GM21360 (cell line): ENCODE results near the gene PRMT3.
"Not testable (repeated sequence)": the region's sequence is repeated elsewhere in the genome, so short reads cannot be mapped to it uniquely, and the experiment has no call there.

ENCODE experiments used
- ATAC-seq: cut with Tn5 transposase; IDR thresholded peaks from one replicate; pipeline ENCODE4 v1.9.1; 2021; ENCODE audit warnings: mild to moderate bottlenecking, moderate library complexity; ENCODE audit not compliant: unreplicated experiment

Gene PRMT3

DNA sequence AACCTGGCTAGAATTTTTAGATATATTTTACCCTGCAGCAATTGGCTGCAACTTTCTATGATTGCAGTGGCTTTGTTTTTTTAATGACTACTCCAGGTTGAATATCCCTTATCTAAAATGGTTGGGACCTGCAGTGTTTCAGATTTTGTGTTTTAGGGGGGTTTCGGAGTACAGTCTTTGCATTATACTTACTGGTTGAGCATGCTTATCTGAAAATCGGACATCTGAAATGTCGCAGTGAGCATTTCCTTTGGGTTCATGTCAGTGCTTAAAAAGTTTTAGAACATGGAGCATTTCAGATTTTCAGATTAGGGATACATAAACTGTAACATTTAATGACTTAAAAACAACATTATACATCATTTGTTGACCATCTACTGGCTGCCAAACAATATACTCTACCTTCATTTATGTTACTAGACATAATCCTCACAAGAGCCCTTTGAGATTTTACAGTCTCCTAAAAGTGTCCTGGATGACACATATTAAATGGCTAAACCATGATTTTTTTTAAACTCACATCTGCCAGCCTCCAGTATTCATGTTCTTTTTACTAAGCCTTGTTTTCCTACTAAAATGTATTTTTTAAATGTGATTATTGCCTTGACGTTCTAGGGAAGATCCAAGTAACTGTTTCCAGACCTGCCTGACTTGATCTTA is 66.3 kb downstream of the PRMT3 start:
- no peak for ATAC-seq

DNA sequence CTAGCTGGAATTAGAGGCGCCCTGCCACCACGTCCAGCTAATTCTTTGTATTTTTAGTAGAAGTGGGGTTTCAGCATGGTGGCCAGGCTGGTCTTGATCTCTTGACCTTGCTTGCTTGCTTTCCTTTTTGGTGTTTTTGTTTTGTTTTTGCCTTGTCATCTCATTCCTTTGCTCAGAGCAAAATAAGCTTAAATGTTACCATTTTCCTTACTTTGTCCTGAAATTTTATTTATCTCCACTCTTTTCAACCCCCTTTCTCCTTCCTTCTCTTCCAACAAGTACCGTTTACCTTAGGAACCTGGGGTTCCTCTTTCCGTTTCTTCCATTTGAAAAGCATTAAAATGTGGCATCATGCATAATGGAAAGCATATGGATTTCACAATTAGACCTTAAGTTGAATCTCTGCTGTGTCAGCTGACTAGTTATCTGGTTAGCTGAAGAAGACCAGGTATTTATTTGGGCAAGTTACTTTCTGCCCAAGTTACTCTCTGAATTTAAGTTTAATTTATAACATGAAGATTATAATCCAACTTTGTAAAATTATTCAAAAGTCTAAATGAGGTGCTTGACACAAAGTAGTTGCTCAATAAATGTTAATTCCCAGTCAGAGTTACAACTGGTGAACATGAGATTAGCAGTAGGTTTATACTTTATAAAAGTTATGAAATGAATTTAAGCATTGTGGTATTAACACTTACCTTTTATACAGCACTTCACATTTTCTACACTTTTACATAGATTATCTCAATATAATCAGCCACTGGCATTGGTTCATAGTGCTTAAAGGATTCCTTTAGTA is 69.7 kb downstream of the PRMT3 start:
- ATAC-seq: no peak

DNA sequence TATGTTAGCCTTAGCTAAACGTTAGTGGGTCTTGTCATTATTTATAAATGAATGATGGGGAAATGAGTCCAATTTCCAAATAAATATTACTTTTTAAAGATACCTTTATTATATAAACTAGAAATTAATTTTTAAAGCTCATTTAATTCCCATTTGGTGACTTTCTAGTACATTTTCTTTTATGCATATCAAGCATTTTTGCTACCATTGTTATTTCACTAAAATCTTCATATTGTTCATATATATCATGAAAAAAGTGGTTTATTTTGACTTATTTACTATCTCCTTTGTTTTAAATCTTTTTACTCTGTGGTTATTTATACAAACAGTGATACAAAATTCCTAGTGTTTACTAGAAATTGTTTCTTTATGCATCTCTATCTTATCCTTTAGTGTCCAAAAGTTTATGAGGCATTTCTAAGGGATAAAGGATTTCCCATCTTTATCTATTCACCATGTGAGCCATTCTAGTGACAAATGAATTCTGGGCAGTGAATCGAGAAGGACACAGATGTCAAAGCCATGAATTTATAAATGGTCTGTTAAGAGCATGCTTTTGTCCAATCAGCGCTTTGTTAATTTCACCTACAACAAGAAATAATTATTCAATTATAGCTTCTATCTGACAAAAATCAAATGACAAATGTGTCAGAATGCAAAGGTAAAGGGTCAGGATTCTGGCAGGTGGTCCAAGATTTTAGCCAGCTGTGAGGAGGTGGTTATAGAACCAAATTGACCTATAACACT is 70.6 kb downstream of the PRMT3 start:
- no peak for ATAC-seq

DNA sequence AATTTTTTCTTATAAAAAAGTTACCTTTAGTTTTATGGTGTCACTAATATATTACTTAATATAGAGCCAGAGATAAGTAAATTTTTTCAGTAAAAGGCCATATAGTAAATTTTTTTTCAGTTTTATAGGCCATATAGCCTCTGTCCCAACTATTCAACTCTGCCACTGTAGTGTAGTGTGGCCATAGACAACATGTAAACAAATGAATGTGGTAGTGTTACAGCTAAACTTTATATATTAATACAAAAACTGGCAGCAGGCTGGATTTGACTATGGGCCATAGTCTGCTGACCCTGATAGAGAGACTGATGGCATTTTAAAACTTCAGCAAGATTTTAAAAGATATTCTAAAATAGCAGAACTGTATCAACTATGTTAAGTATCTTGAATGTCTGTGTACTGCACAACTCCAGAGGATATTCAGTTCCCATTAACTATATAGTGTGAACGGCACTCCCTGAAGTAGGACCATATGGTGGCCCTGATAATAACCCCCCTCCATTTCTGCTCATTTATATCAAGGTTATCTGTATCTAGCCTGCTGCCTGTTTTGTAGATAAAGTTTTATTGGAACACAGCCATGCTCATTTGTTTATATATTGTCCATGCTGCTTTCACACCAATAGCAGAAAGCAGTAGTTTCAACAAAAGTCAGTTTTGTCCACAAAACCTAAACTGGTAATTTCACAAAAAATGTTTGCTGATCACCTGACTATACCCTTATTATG is 71.6 kb downstream of the PRMT3 start:
- no peak for ATAC-seq

DNA sequence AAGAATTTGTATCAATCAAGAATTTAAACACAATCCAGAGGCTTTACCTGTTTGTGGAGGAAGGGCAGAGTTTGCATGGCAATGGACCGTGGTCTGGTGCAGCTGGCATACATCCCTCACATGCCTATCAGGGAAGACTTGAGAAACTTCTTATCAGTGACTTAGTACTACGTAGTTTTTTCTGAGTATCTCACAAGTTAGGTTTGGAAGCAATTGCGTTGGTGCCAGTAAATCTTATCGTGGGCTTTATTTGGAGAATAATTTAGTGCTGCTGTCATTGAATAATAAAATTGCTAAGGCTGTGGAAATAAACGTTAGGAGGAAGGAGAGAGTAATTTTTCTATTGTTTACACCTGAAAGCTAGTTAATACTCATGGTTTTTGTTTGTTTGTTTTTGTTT is 72.3 kb downstream of the PRMT3 start:
- ATAC-seq: no peak

DNA sequence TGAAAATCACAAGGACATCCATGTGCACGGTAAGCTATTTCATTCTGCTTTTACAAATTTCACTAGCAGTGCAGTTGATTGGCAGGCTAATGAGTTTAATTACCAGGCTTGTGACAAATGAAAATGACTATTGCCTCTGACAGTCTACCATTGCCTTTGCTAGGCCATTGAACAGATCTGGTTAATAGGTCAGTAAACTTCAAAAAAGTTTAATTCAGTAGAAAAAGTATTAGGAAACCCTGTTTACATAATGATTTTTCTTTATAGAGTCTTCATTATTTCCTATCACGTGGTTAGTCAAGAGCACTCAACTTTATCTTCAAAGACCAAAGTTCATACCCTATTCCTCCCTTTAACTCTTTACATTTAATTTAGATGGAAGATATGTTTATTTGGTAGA is 77.0 kb downstream of the PRMT3 start:
- ATAC-seq: no peak

DNA sequence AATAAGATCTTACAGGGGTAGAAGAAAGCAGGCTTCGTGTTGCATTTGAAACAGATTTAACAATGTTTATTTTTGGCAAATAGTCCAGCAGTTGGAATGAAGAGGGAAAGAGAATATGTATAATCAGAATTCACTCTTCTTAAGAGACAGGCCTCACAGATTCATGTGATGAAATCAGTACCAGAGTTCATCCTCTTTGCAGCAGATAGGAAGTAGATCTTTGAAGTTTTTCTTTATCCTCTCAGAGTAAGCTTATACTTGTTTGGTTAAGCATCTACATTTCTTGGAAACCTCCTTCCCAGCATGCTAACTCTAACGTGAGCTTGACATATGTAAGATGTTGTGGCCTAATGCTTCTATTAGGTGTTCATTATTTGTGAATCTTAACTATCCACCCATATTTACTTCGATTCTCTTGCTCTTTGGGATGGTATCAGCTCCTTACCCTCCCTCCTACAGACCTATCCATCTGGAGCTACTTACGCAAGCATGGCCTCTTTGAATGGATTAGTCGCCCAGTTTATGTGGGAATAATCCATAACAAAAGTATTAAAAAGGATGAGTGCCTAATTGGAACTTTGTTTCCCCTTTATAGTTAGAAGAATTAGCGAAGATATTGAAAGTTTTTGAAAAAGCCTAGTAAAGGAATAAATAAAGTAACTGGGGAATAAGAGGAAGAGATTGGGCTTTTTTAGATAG is 80.1 kb downstream of the PRMT3 start:
- ATAC-seq: no peak

DNA sequence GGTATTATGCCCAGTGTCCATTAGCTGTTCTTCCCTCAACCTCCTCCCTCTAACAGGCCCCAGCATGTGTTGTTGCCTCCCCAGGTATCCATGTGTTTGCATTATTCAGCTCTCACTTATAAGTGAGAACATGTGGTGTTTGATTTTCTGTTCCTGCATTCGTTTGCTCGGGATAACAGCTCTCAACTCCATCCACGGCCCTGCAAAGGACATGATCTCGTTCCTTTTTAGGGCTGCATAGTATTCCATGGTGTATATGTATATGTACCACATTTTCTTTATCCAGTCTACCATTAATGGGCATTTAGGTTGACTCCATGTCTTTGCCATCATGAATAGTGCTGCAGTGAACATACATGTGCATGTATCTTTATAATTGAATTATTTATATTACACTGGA is 82.8 kb downstream of the PRMT3 start:
- ATAC-seq: no peak

DNA sequence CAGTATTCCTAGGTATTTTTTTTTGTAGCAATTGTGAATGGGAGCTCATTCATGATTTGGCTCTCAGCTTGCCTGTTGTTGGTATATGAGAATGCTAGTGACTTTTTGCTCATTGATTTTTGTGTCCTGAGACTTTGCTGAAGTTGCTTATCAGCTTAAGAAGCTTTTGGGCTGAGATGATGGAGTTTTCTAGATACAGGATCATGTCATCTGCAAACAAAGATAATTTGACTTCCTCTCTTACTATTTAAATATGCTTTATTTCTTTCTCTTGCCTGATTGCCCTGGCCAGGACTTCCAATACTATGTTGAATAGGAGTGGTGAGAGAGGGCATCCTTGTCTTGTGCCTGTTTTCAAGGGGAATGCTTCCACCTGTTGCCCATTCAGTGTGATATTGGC is 84.4 kb downstream of the PRMT3 start:
- not testable (repeated sequence) for ATAC-seq

DNA sequence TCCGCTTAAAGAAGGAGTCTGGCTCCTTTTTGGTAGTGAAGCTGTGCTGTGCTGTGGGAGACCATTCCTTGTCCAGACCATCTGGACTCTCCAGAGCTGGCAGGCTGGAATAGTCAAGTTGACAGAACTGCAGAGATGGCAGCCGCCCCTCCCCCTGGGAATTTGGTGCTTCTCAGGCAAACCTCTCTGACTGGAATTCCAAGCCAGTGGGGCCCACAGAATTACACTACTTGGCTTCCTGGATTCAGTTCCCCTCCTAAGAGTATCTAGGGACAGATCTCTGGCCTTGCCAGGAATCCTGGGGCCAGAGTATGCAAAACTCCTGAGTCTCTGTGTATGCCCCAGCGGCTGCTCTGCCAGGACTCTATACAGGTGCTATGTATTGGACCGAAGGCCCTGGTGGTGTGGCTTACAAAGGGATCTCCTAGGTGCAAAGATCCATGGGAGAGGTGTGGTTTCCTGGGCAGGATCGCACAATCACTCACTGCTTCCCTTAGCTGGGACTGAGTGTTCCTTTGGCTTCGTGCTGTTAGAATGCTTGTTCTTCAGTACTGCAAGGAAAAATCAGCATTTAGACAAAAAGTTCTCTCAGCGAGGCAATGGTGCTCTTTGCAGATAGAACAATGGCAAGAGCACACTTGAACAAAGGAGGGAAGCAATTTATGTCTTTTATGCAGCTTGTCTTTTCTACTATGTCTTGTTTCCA is 86.8 kb downstream of the PRMT3 start:
- no peak for ATAC-seq

DNA sequence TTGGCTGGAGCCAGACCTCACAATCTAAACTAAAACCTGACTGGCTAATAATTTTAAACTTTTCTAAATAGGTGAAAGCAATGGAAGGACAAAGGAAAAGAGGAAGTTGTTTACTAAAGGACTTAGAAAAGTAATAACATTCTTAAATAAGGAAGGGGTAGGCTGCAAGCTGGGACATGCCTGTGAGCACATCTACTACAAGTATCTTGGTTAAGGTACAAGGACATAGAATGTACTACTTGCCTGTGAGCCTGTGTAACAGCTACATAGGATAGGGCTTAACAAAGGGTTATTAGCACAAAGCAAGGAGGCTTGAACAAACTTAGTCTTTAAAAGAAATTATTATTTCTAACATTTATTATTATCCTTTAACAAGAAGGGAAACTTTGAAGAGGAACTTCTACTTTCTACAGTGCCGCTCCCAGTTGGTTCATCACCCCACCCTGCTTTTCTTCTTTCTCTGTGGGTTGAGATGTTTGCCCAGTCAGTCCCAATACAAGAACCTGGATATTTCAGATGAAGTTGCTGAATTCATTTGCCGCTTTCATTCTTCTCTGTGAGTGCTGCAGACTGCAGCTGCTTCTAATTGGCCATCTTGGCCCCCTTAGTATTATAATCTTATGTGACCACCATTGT is 87.5 kb downstream of the PRMT3 start:
- no peak for ATAC-seq

DNA sequence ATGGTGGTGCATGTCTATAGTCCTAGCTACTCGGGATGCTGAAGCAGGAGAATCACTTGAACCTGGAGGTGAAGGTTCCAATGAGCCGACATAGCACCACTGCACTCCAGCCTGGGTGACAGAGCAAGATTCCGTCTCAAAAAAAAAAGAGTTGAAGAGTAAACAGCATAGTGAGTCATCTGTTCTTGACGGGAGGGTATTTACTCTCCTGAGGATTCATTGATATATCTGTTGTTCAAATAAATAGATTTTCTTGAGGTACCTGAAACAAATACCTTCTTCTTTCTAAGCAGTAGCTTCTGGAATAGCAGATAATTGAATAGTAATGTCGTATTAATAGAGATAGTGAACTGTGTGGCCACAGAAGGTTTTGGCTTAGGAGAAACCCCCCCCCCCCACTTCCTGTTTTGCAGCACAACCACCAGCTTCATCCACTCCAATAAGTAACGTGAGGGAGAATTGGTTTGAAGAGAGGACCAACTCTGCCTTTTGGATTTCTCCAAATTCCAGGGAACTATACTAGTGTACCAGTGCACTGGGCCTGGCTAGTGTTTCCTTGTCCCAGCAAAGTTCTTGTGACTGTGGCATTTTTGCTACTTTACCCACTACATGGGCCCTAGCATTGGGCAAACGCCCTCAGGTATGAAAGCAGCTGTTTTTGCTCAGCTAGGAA is 90.0 kb downstream of the PRMT3 start:
- ATAC-seq: no peak

DNA sequence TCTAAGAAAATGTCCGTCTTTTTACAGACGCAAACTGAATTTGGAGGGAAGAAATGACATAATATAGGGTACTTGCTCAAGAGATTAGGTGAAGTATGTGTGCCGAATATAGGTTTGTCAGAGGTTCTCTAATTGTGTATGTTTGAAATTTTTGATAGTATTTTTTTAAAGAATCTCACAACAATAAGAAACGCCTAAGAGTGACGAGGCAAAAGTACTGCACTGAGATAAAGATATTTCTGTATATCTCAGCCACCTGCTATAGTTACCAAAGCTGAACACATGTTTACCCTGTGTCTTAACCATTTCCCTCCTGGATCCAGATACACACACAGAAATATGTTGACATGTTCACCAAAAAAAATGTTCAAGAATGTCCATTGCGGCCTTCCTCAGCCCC is 92.0 kb downstream of the PRMT3 start:
- no peak for ATAC-seq

DNA sequence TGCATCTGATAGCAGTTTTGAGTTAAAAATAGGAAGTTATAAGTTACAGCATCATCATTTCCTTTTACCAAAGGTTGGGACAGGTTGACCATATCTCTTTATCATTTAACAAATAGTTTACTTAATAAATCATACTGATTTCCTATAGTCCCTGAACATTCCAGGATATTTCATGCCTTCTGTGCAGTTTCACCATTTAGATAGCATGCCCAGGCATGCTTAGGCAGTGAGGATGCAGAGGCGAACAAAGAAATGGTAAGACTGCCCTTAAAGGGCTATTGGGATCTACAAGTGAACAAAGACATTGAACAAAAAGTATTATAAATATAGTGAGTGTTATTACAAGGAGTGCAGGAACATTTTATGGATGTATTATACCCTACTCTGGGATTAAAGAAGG is 96.4 kb downstream of the PRMT3 start:
- ATAC-seq: no peak

DNA sequence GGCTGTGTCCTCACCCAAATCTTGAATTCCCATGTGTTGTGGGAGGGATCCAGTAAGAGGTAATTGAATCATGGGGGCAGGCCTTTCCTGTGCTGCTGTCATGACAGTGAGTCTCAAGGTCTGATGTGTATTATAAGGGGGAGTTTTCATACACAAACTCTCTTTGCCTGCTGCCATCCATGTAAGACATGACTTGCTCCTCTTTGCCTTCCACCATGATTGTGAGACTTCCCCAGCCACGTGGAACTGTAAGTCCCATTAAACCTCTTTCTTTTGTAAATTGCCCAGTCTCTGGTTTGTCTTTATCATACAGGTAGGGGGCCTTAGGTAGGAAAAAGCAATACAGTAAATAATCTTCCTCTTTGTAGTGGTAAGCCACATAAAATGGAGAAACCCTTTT is 96.9 kb downstream of the PRMT3 start:
- not testable (repeated sequence) for ATAC-seq

DNA sequence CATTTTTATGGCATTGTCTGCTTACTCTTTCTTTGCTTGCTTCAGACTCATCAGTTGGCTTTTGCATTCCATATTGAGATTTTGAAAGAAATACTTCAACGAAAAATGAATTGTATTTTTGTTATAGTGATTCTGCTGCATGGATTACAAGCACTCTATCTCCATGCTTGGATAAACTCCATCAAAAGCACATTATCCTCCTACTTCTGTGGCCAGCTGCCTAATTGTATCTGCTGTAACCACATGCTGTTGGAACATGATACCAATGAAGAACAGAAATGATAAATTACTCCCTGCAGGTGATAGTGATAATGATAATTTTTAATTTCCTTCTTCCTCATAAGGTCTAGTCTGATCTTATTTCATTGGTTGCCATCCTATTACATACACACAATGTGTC is 100.8 kb downstream of the PRMT3 start:
- ATAC-seq: no peak

DNA sequence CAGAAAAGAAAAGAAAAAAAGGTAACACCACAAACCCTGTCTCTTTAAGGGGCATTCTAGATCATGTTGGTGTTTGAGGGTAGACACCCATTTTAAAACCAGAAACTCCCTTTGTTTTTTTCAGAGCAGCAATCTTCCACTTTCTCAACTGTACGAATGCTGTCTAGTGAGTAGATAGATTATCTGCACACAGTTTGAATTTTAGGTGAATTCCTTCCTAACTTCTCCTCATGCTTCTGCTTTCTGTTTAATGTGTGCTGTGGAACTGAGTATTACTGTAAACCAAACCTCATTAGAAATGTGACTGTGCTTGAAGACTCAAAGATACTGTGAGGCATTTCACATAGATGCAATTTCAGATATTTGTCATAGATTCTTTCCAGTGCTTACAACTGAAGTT is 102.4 kb downstream of the PRMT3 start:
- ATAC-seq: peak; percentile 77

DNA sequence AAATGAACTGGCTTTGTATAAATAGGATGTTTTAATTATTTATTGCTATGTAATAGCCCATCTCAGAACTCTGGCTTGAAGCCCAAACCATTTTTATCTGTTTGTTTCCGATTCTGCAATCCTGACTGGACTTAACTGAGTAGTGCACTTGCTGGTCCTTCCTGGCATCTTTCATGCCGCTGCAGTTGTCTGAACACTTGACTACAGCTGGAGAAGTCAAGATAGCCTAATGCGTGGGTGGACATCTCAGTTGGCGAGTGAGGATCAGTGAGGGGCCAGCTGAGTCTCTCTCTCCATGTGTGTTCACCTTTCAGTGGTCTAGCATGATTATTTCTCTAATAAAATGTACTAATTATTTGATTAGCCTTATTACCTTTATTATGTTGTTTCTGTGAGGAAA is 105.8 kb downstream of the PRMT3 start:
- no peak for ATAC-seq
